GM10248 (cell line): ENCODE data around the gene TMEM247.

Experiments
- CTCF ChIA-PET: fragments of 300-600 bp; sonication (Branson Sonifier 250); formaldehyde crosslinking; extraction: SDS; loops from one replicate; lab custom pipeline; 2021; ENCODE audit warnings: antibody characterized with exemption; lab: Yijun Ruan, JAX
- POLR2A ChIA-PET: fragments of 350-650 bp; sonication (Branson Sonifier 250); formaldehyde crosslinking; extraction: SDS; loops from one replicate; lab custom pipeline; 2020; ENCODE audit warnings: antibody characterized with exemption; lab: Yijun Ruan, JAX
- DNase-seq: peaks from one replicate; pipeline ENCODE4 v3.0.0; 2012; ENCODE audit errors: extremely low spot score
- TF ChIP-seq, protein P1 (sequence below): IDR thresholded peaks from 2 replicates; pipeline ENCODE4 v1.5.1; 2012; ENCODE audit warnings: mild to moderate bottlenecking, low read depth; ENCODE audit errors: extremely low read depth, missing control alignments, control extremely low read depth

Gene TMEM247

GRCh38 chr2:46482490-46482889 is 3.1 kb downstream of the TMEM247 start:
- CTCF ChIA-PET, result interaction anchor here (1.1 to 1.4 kb wide), 2 partner anchors 9 to 168 kb away, joined by 3 read pairs; no protein-coding TSS in a partner anchor
- POLR2A ChIA-PET, result no interaction called here
- TF ChIP-seq, protein P1, sequence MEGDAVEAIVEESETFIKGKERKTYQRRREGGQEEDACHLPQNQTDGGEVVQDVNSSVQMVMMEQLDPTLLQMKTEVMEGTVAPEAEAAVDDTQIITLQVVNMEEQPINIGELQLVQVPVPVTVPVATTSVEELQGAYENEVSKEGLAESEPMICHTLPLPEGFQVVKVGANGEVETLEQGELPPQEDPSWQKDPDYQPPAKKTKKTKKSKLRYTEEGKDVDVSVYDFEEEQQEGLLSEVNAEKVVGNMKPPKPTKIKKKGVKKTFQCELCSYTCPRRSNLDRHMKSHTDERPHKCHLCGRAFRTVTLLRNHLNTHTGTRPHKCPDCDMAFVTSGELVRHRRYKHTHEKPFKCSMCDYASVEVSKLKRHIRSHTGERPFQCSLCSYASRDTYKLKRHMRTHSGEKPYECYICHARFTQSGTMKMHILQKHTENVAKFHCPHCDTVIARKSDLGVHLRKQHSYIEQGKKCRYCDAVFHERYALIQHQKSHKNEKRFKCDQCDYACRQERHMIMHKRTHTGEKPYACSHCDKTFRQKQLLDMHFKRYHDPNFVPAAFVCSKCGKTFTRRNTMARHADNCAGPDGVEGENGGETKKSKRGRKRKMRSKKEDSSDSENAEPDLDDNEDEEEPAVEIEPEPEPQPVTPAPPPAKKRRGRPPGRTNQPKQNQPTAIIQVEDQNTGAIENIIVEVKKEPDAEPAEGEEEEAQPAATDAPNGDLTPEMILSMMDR, result no peak
- DNase-seq, result no peak

DNA sequence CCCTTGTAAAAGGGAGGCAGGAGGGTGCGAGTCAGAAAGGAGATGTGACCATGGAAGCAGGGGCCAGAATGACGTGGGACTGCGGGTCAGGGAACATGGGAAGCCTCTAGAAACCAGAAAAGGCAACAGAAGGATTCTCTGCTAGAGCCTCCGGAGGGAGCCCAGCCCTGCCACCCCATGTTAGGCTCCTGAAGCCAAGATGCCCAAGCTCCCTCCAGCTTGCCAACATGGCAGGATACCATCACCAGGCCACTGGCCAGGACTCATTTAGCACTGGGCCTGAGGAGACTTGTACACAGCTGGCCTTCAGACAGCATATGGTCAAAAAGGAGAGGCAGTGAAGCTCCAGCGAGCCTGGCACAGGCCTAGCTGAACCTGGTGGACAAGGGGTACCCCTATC is 5.6 kb downstream of the TMEM247 start:
- ChIA-PET CTCF (interaction anchor here (1.0 to 2.0 kb wide), 3 partner anchors 15 to 170 kb away, joined by 3 to 6 read pairs (median 4); no protein-coding TSS in a partner anchor), POLR2A (no interaction called here)

DNA sequence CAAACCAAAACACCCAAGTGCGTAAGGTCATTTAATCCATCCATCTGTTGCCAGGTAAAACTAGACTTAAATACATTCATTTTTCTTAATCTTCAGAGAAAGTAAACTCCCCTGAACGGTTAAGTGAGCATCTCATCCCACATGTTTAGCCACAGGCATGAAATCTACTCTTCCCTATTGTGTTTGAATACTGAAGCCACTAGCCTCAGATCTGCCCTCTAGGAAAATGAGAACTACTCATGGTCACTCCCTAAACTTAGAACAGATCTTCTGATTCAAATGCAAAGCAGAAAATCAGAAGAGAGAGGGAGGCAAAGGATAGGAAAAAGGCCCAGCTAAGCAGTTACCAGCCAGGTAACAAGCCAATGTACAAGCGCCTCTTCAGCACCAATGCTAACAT is 7.1 kb downstream of the TMEM247 start:
- ChIA-PET CTCF (interaction anchor here (0.7 to 2.0 kb wide), 3 partner anchors 17 to 169 kb away, joined by 3 to 6 read pairs (median 4); no protein-coding TSS in a partner anchor), POLR2A (interaction anchor here (0.6 kb wide), 1 partner anchor 70 kb away, joined by 4 read pairs; no protein-coding TSS in a partner anchor)
- no peak for DNase-seq
- TF ChIP-seq, protein P1, result no peak

More for the DNA sequence above, 5.6 kb downstream of the TMEM247 start:
- TF ChIP-seq, protein P1, result no peak
- no peak for DNase-seq

DNA sequence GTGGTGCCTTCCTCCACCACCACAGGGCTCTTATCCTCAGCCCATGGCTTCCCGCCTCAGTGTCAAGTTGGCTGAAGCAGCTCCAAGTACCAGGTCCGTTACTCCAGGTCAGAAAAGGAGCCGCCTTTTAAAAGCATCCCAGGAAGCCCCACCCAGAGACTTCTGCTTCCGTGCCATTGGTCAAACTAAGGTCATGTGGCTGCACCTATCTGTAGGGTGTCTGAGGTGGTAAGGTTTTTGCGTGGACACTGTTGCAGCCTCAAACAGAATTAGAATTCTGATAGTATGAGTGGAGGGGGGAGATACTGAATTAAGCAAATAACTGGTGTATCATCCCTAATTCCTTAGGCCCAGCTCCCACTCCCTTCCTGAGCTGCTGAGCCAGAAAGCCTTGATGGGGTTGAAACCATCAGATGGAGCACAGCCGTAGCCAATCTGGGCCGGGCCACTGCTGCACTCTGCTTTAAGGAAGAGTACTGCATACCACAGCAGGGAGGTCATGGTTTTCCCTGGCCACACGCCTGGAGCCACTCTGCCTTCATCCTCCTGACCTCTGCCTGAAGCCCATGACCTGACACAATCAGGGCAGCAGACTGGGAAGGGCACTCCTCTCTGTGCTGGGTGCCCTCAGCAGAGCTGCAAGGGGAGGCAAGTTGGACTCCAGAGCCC is 8.4 kb downstream of the TMEM247 start:
- ChIA-PET CTCF (interaction anchor here (0.7 to 1.6 kb wide), 2 partner anchors 21 to 26 kb away, joined by 3 read pairs; no protein-coding TSS in a partner anchor), POLR2A (no interaction called here)
- no peak for DNase-seq
- TF ChIP-seq, protein P1, result no peak

GRCh38 chr2:46488389-46488788 is 9.0 kb downstream of the TMEM247 start:
- DNase-seq, result no peak
- TF ChIP-seq, protein P1, result no peak
- CTCF ChIA-PET, result interaction anchor here (1.6 kb wide), 1 partner anchor 26 kb away, joined by 3 read pairs; no protein-coding TSS in a partner anchor
- POLR2A ChIA-PET, result no interaction called here

DNA sequence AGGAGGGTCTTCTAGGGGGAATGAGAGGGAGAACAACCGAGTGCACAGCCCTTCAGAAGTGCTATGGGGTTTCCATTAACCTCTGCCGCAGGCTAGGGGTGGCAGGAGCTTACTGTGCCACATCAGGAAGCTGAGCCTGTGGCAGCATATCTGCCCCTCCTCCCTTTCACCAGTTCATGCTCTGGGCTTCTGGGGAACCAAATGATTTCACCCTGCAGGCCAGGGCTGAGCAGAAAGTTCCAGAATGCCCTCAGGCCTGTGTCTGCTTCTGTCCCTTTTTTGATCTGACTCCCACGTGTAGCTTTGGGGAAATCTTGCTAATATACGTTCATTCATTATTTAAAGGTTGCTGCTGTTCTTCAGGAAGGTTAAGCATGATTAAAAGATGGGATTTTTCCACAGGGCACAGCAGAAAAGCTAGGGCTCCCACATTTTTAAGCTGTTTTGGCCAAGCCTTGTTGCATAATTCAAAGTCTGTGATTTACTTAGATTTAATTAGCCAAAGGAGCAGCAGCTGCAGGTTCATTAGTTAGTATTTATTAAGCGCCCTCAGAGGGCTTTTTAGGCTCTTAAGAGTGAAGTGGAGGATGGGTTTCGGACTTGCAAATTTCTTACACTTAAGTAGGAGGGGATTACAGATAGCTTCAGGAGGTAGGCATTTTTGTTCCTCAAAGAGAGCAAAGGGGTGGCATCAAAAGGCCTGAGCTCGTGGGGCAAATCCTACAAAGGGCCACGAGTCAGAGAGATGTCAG is 10.2 kb downstream of the TMEM247 start:
- ChIA-PET POLR2A (no interaction called here), CTCF (interaction anchor here (1.1 to 2.0 kb wide), 8 partner anchors 16 to 845 kb away, joined by 3 to 13 read pairs (median 4); no protein-coding TSS in a partner anchor)
- TF ChIP-seq, protein P1, result no peak
- DNase-seq, result no peak
